ENCODE measurements around the gene BDKRB2. TPM values are rescaled to one million over a fixed set of nuclear protein-coding genes. Genes with fewer than 3 reads are reported as not detected.

BDKRB2 gene
- total RNA-seq, 1 experiment from 2014 or later, result 0.49 TPM

DNA sequence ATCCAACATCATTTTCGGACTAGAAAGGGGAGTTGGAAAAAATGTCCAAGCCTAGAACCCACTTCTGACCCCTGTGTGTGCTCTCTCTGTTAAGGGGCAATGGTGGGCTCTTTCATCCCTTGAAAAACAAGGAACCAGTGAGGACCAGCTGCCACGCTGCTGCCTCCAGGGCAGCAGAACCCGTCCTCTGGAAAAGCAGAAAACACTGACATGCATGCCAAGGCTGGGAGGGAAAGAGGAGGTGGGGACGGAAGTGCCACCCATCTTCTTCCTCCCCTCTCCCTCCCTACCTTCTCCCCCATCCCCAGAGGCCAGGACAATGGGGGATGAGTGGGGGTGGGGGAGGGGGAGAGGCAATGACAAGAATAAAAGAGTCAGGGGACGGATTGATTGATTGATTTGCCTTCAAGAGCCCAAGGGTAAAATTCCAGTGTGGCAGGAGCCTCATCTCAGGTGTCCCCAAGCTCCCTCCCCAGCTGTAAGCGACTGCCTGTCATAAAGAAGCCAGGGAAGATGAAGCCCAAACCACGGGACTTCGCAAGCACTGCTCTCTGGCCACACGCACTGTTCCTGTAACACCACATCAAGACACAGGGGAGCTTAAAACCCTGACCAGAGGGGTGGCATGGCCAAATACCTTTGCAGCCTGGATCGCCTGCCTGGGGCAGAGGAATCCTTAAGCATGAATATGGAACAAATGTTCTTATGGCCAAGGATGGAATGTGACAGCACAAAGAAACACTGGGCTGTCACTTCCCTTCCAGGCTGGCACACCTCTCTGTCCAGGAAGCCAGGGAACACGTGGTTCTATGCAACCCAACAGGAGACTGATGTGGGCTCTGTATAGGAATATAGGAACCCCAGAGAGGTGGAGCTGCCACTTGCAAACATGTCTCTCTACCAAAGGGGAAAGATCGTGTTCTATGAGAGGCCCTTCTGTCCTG, 38.9 kb upstream of the BDKRB2 start:
- Histone ChIP-seq H3K27ac (ENCODE audit: low read depth, low read length) (no peak overlapping the region), H3K4me1 (ENCODE audit: control insufficient read depth in 1 of 2, insufficient read depth in 2 of 2, low read length in 2 of 2) (peaks cover 0 to 8% of the 10 kb centered on the region in 2 experiments; a peak in 2 of 4 replicates), H3K4me3 (replicated peaks in 1 of 2; ENCODE audit: low read depth in 1 of 2, low read length in 2 of 2) (no peak overlapping the region), H3K27me3 (ENCODE audit: insufficient read depth, low read length) (peaks cover 6% of the 10 kb centered on the region; the same call in 1 of the 2 replicates), H3K36me3 (ENCODE audit: control insufficient read depth in 1 of 2, insufficient read depth in 2 of 2, low read length in 2 of 2) (no peaks in the 10 kb centered on the region), H3K9ac (ENCODE audit: low read length) (no peak overlapping the region), H4K20me1 (ENCODE audit: insufficient read depth) (no peaks in the 10 kb centered on the region), H2AFZ (ENCODE audit: low read depth, low read length, poor library complexity, severe bottlenecking) (no peak overlapping the region), H3K9me2 (ENCODE audit: insufficient read depth) (no peaks in the 10 kb centered on the region), H3K4me2 (ENCODE audit: low read length) (no peak overlapping the region), H3K9me3 (ENCODE audit: control insufficient read depth in 1 of 2, insufficient read depth in 1 of 2, low read depth in 1 of 2, low read length in 2 of 2) (no peaks in the 10 kb centered on the region), H3K79me2 (ENCODE audit: insufficient read depth, low read length) (no peaks in the 10 kb centered on the region)
- BruUV-seq (replicated peaks), result no TSS peak
- TF ChIP-seq EZH2 (IDR thresholded peaks at IDR 0.05) (no peak), CEBPB (IDR thresholded peaks at IDR 0.05; ENCODE audit: low read depth) (no peak)
- TF ChIP-seq, protein P1, sequence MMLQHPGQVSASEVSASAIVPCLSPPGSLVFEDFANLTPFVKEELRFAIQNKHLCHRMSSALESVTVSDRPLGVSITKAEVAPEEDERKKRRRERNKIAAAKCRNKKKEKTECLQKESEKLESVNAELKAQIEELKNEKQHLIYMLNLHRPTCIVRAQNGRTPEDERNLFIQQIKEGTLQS (IDR thresholded peaks at IDR 0.05), result no peak
- DNase-seq (ENCODE audit: low read depth, low spot score), result no peak
- RAD21 ChIA-PET (ENCODE audit: low non-redundant PET in 1 of 2, low total read pairs in 2 of 2, uncharacterized antibody in 2 of 2, unreplicated experiment in 2 of 2), result no interaction called here
- CTCF ChIA-PET, result no interaction called here
- ATAC-seq, result no peak
- POLR2A ChIA-PET, result no interaction called here
- intact Hi-C loops (cut with micrococcal nuclease), result no loop called here

- DNase-seq (ENCODE audit: low read depth, low spot score) (no peak), ATAC-seq (no peak)
- H3K27me3 ChIP-seq (ENCODE audit: insufficient read depth, low read length), result peaks cover 12% of the 10 kb centered on the region
- intact Hi-C loops (cut with micrococcal nuclease), result no loop called here
- ChIA-PET RAD21 (ENCODE audit: low non-redundant PET in 1 of 2, low total read pairs in 2 of 2, uncharacterized antibody in 2 of 2, unreplicated experiment in 2 of 2) (no interaction called here), POLR2A (no interaction called here), CTCF (no interaction called here)
- no peak overlapping the region for H3K4me2 ChIP-seq (ENCODE audit: low read length)
- H3K9ac ChIP-seq (ENCODE audit: low read length), result no peak overlapping the region
- peaks cover 0 to 8% of the 10 kb centered on the region in 2 experiments; a peak in 2 of 4 replicates for H3K4me1 ChIP-seq (ENCODE audit: control insufficient read depth in 1 of 2, insufficient read depth in 2 of 2, low read length in 2 of 2)
- no peak overlapping the region for H2AFZ ChIP-seq (ENCODE audit: low read depth, low read length, poor library complexity, severe bottlenecking)
- H4K20me1 ChIP-seq (ENCODE audit: insufficient read depth), result no peaks in the 10 kb centered on the region
- H3K79me2 ChIP-seq (ENCODE audit: insufficient read depth, low read length), result no peaks in the 10 kb centered on the region
- no peak overlapping the region for H3K4me3 ChIP-seq (replicated peaks in 1 of 2; ENCODE audit: low read depth in 1 of 2, low read length in 2 of 2)
- H3K9me2 ChIP-seq (ENCODE audit: insufficient read depth), result no peaks in the 10 kb centered on the region
- no TSS peak for BruUV-seq (replicated peaks)
- H3K27ac ChIP-seq (ENCODE audit: low read depth, low read length), result no peak overlapping the region
- no peaks in the 10 kb centered on the region for H3K36me3 ChIP-seq (ENCODE audit: control insufficient read depth in 1 of 2, insufficient read depth in 2 of 2, low read length in 2 of 2)
- no peaks in the 10 kb centered on the region for H3K9me3 ChIP-seq (ENCODE audit: control insufficient read depth in 1 of 2, insufficient read depth in 1 of 2, low read depth in 1 of 2, low read length in 2 of 2)
- TF ChIP-seq JUND (IDR thresholded peaks at IDR 0.05), result no peak
- TF ChIP-seq ZNF274 (IDR thresholded peaks at IDR 0.05; ENCODE audit: low read depth, low read length), result no peak
- TF ChIP-seq ELF1 (IDR thresholded peaks at IDR 0.05; ENCODE audit: borderline replicate concordance, low read depth), result no peak
- TF ChIP-seq, protein P2, sequence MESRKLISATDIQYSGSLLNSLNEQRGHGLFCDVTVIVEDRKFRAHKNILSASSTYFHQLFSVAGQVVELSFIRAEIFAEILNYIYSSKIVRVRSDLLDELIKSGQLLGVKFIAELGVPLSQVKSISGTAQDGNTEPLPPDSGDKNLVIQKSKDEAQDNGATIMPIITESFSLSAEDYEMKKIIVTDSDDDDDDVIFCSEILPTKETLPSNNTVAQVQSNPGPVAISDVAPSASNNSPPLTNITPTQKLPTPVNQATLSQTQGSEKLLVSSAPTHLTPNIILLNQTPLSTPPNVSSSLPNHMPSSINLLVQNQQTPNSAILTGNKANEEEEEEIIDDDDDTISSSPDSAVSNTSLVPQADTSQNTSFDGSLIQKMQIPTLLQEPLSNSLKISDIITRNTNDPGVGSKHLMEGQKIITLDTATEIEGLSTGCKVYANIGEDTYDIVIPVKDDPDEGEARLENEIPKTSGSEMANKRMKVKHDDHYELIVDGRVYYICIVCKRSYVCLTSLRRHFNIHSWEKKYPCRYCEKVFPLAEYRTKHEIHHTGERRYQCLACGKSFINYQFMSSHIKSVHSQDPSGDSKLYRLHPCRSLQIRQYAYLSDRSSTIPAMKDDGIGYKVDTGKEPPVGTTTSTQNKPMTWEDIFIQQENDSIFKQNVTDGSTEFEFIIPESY (IDR thresholded peaks at IDR 0.05; ENCODE audit: extremely low read depth, insufficient replicate concordance, low read length), result no peak
- no peak for TF ChIP-seq YY1 (IDR thresholded peaks at IDR 0.05; ENCODE audit: extremely low read depth, insufficient replicate concordance, low read depth, low read length)
- TF ChIP-seq, protein P1 (IDR thresholded peaks at IDR 0.05), result no peak
- TF ChIP-seq, protein P3, sequence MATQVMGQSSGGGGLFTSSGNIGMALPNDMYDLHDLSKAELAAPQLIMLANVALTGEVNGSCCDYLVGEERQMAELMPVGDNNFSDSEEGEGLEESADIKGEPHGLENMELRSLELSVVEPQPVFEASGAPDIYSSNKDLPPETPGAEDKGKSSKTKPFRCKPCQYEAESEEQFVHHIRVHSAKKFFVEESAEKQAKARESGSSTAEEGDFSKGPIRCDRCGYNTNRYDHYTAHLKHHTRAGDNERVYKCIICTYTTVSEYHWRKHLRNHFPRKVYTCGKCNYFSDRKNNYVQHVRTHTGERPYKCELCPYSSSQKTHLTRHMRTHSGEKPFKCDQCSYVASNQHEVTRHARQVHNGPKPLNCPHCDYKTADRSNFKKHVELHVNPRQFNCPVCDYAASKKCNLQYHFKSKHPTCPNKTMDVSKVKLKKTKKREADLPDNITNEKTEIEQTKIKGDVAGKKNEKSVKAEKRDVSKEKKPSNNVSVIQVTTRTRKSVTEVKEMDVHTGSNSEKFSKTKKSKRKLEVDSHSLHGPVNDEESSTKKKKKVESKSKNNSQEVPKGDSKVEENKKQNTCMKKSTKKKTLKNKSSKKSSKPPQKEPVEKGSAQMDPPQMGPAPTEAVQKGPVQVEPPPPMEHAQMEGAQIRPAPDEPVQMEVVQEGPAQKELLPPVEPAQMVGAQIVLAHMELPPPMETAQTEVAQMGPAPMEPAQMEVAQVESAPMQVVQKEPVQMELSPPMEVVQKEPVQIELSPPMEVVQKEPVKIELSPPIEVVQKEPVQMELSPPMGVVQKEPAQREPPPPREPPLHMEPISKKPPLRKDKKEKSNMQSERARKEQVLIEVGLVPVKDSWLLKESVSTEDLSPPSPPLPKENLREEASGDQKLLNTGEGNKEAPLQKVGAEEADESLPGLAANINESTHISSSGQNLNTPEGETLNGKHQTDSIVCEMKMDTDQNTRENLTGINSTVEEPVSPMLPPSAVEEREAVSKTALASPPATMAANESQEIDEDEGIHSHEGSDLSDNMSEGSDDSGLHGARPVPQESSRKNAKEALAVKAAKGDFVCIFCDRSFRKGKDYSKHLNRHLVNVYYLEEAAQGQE (IDR thresholded peaks at IDR 0.05; ENCODE audit: low read depth), result no peak
- no peak for TF ChIP-seq SRF (IDR thresholded peaks at IDR 0.05; ENCODE audit: low read depth)
- TF ChIP-seq EZH2 (IDR thresholded peaks at IDR 0.05), result no peak
Measured at GRCh38 chr14:96166461-96167223, 38.0 kb upstream of the BDKRB2 start.

Measured in HCT116 (cell line).